H9 (cell line): ENCODE results near the gene ZNF407. TPM values are rescaled to one million over a fixed set of nuclear protein-coding genes. Genes with fewer than 3 reads are reported as not detected.

Source experiments
- DNase-seq: peaks from one replicate; pipeline ENCODE4 v3.0.0-alpha.2; 2017
- H2AFZ ChIP-seq: one replicate; pipeline ENCODE4 v1.6.1; 2013; ENCODE audit warnings: mild to moderate bottlenecking, low read length, control low read depth, moderate library complexity
- H2AK5ac ChIP-seq: 2 replicates; pipeline ENCODE4 v1.6.1; 2013; ENCODE audit warnings: low read length, control low read depth, mixed read lengths; ENCODE audit not compliant: insufficient read length
- H2BK120ac ChIP-seq: one replicate; pipeline ENCODE4 v1.6.1; 2013; ENCODE audit warnings: low read depth, mild to moderate bottlenecking, low read length, control low read depth, inconsistent platforms; ENCODE audit not compliant: poor library complexity, severe bottlenecking
- H2BK12ac ChIP-seq: 2 replicates; pipeline ENCODE4 v1.6.1; 2013; ENCODE audit warnings: low read length, control low read depth, mixed read lengths, low read depth; ENCODE audit not compliant: insufficient read length
- H2BK15ac ChIP-seq: 2 replicates; pipeline ENCODE4 v1.6.1; 2013; ENCODE audit warnings: low read depth, low read length, control low read depth
- H2BK20ac ChIP-seq: one replicate; pipeline ENCODE4 v1.6.1; 2013; ENCODE audit warnings: low read depth, mild to moderate bottlenecking, low read length, control low read depth, inconsistent platforms; ENCODE audit not compliant: poor library complexity, severe bottlenecking
- H2BK5ac ChIP-seq: 2 replicates; pipeline ENCODE4 v1.6.1; 2013; ENCODE audit warnings: low read length, control low read depth, mixed read lengths; ENCODE audit not compliant: insufficient read length
- H3K14ac ChIP-seq: 2 replicates; pipeline ENCODE4 v1.6.1; 2013; ENCODE audit warnings: low read length, control low read depth; ENCODE audit not compliant: insufficient read depth
- H3K18ac ChIP-seq: 2 replicates; pipeline ENCODE4 v1.6.1; 2013; ENCODE audit warnings: low read depth, mild to moderate bottlenecking, mixed read lengths, low read length, control low read depth; ENCODE audit not compliant: insufficient read length
- H3K23ac ChIP-seq: 2 replicates; pipeline ENCODE4 v1.6.1; 2013; ENCODE audit warnings: low read length, control low read depth, mixed read lengths, low read depth; ENCODE audit not compliant: insufficient read length
- H3K23me2 ChIP-seq: 2 replicates; pipeline ENCODE4 v1.6.1; 2013; ENCODE audit warnings: low read depth, mild to moderate bottlenecking, mixed read lengths, low read length, control low read depth; ENCODE audit not compliant: insufficient read length, poor library complexity, severe bottlenecking
- H3K27ac ChIP-seq: 2 replicates; pipeline ENCODE4 v1.5.1; 2013; ENCODE audit warnings: low read length, control low read depth, mixed read lengths, low read depth; ENCODE audit not compliant: insufficient read length
- H3K27me3 ChIP-seq: 2 replicates; pipeline ENCODE4 v1.6.1; 2013; ENCODE audit warnings: low read length, control low read depth, inconsistent platforms; ENCODE audit not compliant: insufficient read depth
- H3K4ac ChIP-seq: 2 replicates; pipeline ENCODE4 v1.6.1; 2013; ENCODE audit warnings: low read depth, mild to moderate bottlenecking, control low read depth, inconsistent platforms, low read length, moderate library complexity
- H3K4me1 ChIP-seq: 2 replicates; pipeline ENCODE4 v1.6.1; 2013; ENCODE audit warnings: low read length, control low read depth, inconsistent platforms; ENCODE audit not compliant: insufficient read depth
- H3K4me2 ChIP-seq: 2 replicates; pipeline ENCODE4 v1.6.1; 2013; ENCODE audit warnings: low read length, control low read depth, mixed read lengths; ENCODE audit not compliant: insufficient read length, insufficient read depth
- H3K56ac ChIP-seq: 2 replicates; pipeline ENCODE4 v1.6.1; 2013; ENCODE audit warnings: low read depth, mild to moderate bottlenecking, mixed read lengths, low read length, control low read depth; ENCODE audit not compliant: insufficient read length
- H3K79me1 ChIP-seq: 2 replicates; pipeline ENCODE4 v1.6.1; 2013; ENCODE audit warnings: low read depth, mild to moderate bottlenecking, moderate library complexity, low read length, control low read depth, inconsistent platforms; ENCODE audit not compliant: insufficient read depth, poor library complexity, severe bottlenecking
- H3K79me2 ChIP-seq: 2 replicates; pipeline ENCODE4 v1.6.1; 2013; ENCODE audit warnings: low read length, control low read depth, inconsistent platforms; ENCODE audit not compliant: insufficient read depth
- H3K9ac ChIP-seq: 2 replicates; pipeline ENCODE4 v1.6.1; 2013; ENCODE audit warnings: low read length, control low read depth, mixed read lengths; ENCODE audit not compliant: insufficient read length; ENCODE audit errors: extremely low read depth
- H3K9me3 ChIP-seq: one replicate; pipeline ENCODE4 v1.6.1; 2013; ENCODE audit warnings: low read depth, low read length, inconsistent platforms; ENCODE audit not compliant: control insufficient read depth
- H3T11ph ChIP-seq: one replicate; pipeline ENCODE4 v1.6.1; 2013; ENCODE audit warnings: mild to moderate bottlenecking, low read length, control low read depth, inconsistent platforms
- H4K20me1 ChIP-seq: one replicate; pipeline ENCODE4 v1.6.1; 2013; ENCODE audit not compliant: control insufficient read depth, insufficient read length, insufficient read depth
- H4K5ac ChIP-seq: 2 replicates; pipeline ENCODE4 v1.6.1; 2013; ENCODE audit warnings: low read depth, mild to moderate bottlenecking, mixed read lengths, low read length, control low read depth; ENCODE audit not compliant: insufficient read length
- H4K8ac ChIP-seq: replicated peaks from 2 replicates; pipeline ENCODE4 v1.6.1; 2013; ENCODE audit warnings: low read length, control low read depth, mixed read lengths, low read depth; ENCODE audit not compliant: insufficient read length
- H4K91ac ChIP-seq: 2 replicates; pipeline ENCODE4 v1.6.1; 2013; ENCODE audit warnings: low read depth, mild to moderate bottlenecking, moderate library complexity, mixed read lengths, low read length, control low read depth; ENCODE audit not compliant: insufficient read length
- H3K27ac Mint-ChIP-seq, 3 experiments: 2 replicates in 2 of 3; 3 replicates in 1 of 3; pipeline ENCODE4 v1.8.0; 2020 to 2021; ENCODE audit warnings: mixed read lengths in 3 of 3, mild to moderate bottlenecking in 1 of 3, moderate library complexity in 1 of 3
- H3K27me3 Mint-ChIP-seq: 2 replicates; pipeline ENCODE4 v1.8.0; 2021; ENCODE audit warnings: low read depth, mild to moderate bottlenecking, moderate library complexity, mixed read lengths
- H3K36me3 Mint-ChIP-seq, 3 experiments: 2 replicates in 2 of 3; 3 replicates in 1 of 3; pipeline ENCODE4 v1.8.0; 2020 to 2021; ENCODE audit warnings: low read depth in 3 of 3, mixed read lengths in 3 of 3; ENCODE audit not compliant: insufficient read depth in 1 of 3
- H3K4me1 Mint-ChIP-seq, 2 experiments: 2 replicates each; pipeline ENCODE4 v1.8.0; 2020; ENCODE audit warnings: mixed read lengths in 2 of 2
- H3K4me3 Mint-ChIP-seq, 2 experiments: 2 replicates in 1 of 2; 3 replicates in 1 of 2; pipeline ENCODE4 v1.8.0; 2020 to 2021; ENCODE audit warnings: mild to moderate bottlenecking in 2 of 2, mixed read lengths in 2 of 2, moderate library complexity in 1 of 2
- H3K9me3 Mint-ChIP-seq, 2 experiments: 2 replicates in 1 of 2; 3 replicates in 1 of 2; pipeline ENCODE4 v1.8.0; 2020; ENCODE audit warnings: mild to moderate bottlenecking in 2 of 2, mixed read lengths in 2 of 2, moderate library complexity in 1 of 2
- WGBS: extraction: QIAGEN DNeasy Blood & Tissue Kit; methylation state at CpG from one replicate; pipeline ENCODE4 v1.1.7; 2013; ENCODE audit warnings: missing lambda C conversion rate, low lambda C conversion rate, mixed read lengths; ENCODE audit not compliant: insufficient read length; ENCODE audit errors: extremely low coverage; 5-methylcytosine and 5-hydroxymethylcytosine counted together
- total RNA-seq: library from RNA; stranded (reverse); gene quantifications from 2 replicates; pipeline ENCODE4 v1.2.1, GENCODE V29; 2021
- TF ChIP-seq, protein P1 (sequence below): fragments of 200-600 bp; sonication (generic); conservative IDR thresholded peaks from 3 replicates; pipeline ENCODE4 v1.8.0; 2021; ENCODE audit warnings: antibody characterized with exemption, mild to moderate bottlenecking

ZNF407 gene
- total RNA-seq, 1 experiment from 2014 or later = 8.7 TPM

DNA sequence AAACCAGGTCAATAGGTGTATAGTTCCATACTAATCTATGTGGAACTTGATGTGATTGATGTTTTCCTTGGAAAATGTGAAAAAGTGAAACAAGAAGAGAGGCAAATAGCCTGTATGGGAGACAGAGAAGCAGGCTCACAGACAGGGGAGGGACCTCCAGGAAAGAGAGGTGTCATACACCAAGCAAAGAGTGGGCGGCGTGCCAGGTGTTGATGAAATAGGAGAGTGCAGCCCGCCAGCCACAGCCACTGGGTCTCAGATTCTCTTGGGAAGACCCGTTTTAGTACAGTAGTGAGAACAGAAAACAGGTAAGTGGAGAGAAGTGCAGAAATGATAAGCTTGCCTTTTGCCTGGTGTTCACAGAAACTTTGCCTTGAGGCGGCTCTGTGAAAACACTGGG, 301.9 kb downstream of the ZNF407 start:
- no CpG with 5 or more reads among the region's 5 CpGs for WGBS
- H3K4me1 Mint-ChIP-seq = peaks cover 13 to 14% of the 10 kb centered on the region in 2 experiments
- H3K18ac ChIP-seq = no peak overlapping the region
- no peak overlapping the region for H2AK5ac ChIP-seq
- H3K4me1 ChIP-seq = no peaks in the 10 kb centered on the region; the same call in 1 of the 2 replicates
- no peak overlapping the region for H3K4me3 Mint-ChIP-seq
- H3K4me2 ChIP-seq = no peak overlapping the region
- DNase-seq = no peak
- H3K27ac Mint-ChIP-seq = no peak overlapping the region; a peak in 1 of 7 replicates
- H3K27me3 Mint-ChIP-seq = no peaks in the 10 kb centered on the region
- no peak overlapping the region for H3K4ac ChIP-seq
- H3K9me3 ChIP-seq = no peaks in the 10 kb centered on the region
- H3K23ac ChIP-seq = no peak overlapping the region
- H4K20me1 ChIP-seq = no peaks in the 10 kb centered on the region
- no peak overlapping the region for H2BK12ac ChIP-seq
- H2BK5ac ChIP-seq = no peak overlapping the region
- H3K56ac ChIP-seq = no peak overlapping the region
- no peak overlapping the region for H2AFZ ChIP-seq
- H3K23me2 ChIP-seq = no peaks in the 10 kb centered on the region
- no peaks in the 10 kb centered on the region for H3K79me2 ChIP-seq
- H3K36me3 Mint-ChIP-seq = no peaks in the 10 kb centered on the region
- no peaks in the 10 kb centered on the region for H3K9me3 Mint-ChIP-seq
- H3K79me1 ChIP-seq = no peaks in the 10 kb centered on the region
- no peak overlapping the region for H4K5ac ChIP-seq
- no peak overlapping the region for H3K14ac ChIP-seq
- H2BK120ac ChIP-seq = no peak overlapping the region
- H2BK15ac ChIP-seq = no peak overlapping the region
- no peak overlapping the region for H4K8ac ChIP-seq
- H4K91ac ChIP-seq = no peak overlapping the region
- no peak overlapping the region for H3K9ac ChIP-seq
- H3T11ph ChIP-seq = no peak overlapping the region
- TF ChIP-seq, protein P1, sequence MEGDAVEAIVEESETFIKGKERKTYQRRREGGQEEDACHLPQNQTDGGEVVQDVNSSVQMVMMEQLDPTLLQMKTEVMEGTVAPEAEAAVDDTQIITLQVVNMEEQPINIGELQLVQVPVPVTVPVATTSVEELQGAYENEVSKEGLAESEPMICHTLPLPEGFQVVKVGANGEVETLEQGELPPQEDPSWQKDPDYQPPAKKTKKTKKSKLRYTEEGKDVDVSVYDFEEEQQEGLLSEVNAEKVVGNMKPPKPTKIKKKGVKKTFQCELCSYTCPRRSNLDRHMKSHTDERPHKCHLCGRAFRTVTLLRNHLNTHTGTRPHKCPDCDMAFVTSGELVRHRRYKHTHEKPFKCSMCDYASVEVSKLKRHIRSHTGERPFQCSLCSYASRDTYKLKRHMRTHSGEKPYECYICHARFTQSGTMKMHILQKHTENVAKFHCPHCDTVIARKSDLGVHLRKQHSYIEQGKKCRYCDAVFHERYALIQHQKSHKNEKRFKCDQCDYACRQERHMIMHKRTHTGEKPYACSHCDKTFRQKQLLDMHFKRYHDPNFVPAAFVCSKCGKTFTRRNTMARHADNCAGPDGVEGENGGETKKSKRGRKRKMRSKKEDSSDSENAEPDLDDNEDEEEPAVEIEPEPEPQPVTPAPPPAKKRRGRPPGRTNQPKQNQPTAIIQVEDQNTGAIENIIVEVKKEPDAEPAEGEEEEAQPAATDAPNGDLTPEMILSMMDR = no peak
- H3K27me3 ChIP-seq = no peaks in the 10 kb centered on the region
- no peak overlapping the region for H3K27ac ChIP-seq
- no peak overlapping the region for H2BK20ac ChIP-seq
